Measurements from ENCODE around the gene MSRB3.

Gene MSRB3

GRCh38 chr12:65324551-65324950, 46.1 kb downstream of the MSRB3 start:
- H3K9me3 ChIP-seq (ENCODE audit: insufficient read depth, low read depth, low read length), result no peaks in the 10 kb centered on the region
- TF ChIP-seq, protein P1, sequence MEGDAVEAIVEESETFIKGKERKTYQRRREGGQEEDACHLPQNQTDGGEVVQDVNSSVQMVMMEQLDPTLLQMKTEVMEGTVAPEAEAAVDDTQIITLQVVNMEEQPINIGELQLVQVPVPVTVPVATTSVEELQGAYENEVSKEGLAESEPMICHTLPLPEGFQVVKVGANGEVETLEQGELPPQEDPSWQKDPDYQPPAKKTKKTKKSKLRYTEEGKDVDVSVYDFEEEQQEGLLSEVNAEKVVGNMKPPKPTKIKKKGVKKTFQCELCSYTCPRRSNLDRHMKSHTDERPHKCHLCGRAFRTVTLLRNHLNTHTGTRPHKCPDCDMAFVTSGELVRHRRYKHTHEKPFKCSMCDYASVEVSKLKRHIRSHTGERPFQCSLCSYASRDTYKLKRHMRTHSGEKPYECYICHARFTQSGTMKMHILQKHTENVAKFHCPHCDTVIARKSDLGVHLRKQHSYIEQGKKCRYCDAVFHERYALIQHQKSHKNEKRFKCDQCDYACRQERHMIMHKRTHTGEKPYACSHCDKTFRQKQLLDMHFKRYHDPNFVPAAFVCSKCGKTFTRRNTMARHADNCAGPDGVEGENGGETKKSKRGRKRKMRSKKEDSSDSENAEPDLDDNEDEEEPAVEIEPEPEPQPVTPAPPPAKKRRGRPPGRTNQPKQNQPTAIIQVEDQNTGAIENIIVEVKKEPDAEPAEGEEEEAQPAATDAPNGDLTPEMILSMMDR (conservative IDR thresholded peaks at IDR 0.05; ENCODE audit: low read length), result no peak
- no peak for TF ChIP-seq EZH2phosphoT487 (IDR thresholded peaks at IDR 0.05; ENCODE audit: borderline replicate concordance)
- no peaks in the 10 kb centered on the region for H3F3A ChIP-seq (ENCODE audit: low read depth)
- 0 out of 2 replicates have a peak, but pooled peaks cover 6% of the 10 kb centered on the region for H3K79me2 ChIP-seq (ENCODE audit: insufficient read depth, low read length)
- no peaks in the 10 kb centered on the region for H4K20me1 ChIP-seq (ENCODE audit: insufficient read depth, low read length, poor library complexity, severe bottlenecking)
- no peaks in the 10 kb centered on the region for H3K4me1 ChIP-seq (ENCODE audit: insufficient read depth, low read length, poor library complexity, severe bottlenecking)
- no peak overlapping the region for H3K4me3 ChIP-seq (ENCODE audit: low read length, poor library complexity, severe bottlenecking)
- H2AFZ ChIP-seq (ENCODE audit: low read length), result no peak overlapping the region
- H3K9me2 ChIP-seq (replicated peaks; ENCODE audit: low read depth, low read length), result no peaks in the 10 kb centered on the region
- no peak overlapping the region for H3K9ac ChIP-seq (ENCODE audit: low read depth, low read length, poor library complexity, severe bottlenecking)
- no peak overlapping the region for H3K4me2 ChIP-seq (ENCODE audit: low read depth, low read length, poor library complexity, severe bottlenecking)
- peaks cover 13% of the 10 kb centered on the region; the same call in 1 of the 2 replicates for H3K36me3 ChIP-seq (ENCODE audit: insufficient read depth, low read length)
- no peaks in the 10 kb centered on the region for H3K27me3 ChIP-seq (ENCODE audit: insufficient read depth, low read length, poor library complexity, severe bottlenecking)

GRCh38 chr12:65325183-65325582, 46.7 kb downstream of the MSRB3 start:
- Histone ChIP-seq H3K27me3 (ENCODE audit: insufficient read depth, low read length, poor library complexity, severe bottlenecking) (no peaks in the 10 kb centered on the region), H3K4me2 (ENCODE audit: low read depth, low read length, poor library complexity, severe bottlenecking) (no peak overlapping the region), H3K4me1 (ENCODE audit: insufficient read depth, low read length, poor library complexity, severe bottlenecking) (no peaks in the 10 kb centered on the region), H3K36me3 (ENCODE audit: insufficient read depth, low read length) (peaks cover 13% of the 10 kb centered on the region; the same call in 1 of the 2 replicates), H4K20me1 (ENCODE audit: insufficient read depth, low read length, poor library complexity, severe bottlenecking) (no peaks in the 10 kb centered on the region), H3F3A (ENCODE audit: low read depth) (no peaks in the 10 kb centered on the region), H3K9ac (ENCODE audit: low read depth, low read length, poor library complexity, severe bottlenecking) (no peak overlapping the region), H2AFZ (ENCODE audit: low read length) (no peak overlapping the region), H3K9me3 (ENCODE audit: insufficient read depth, low read depth, low read length) (no peaks in the 10 kb centered on the region), H3K79me2 (ENCODE audit: insufficient read depth, low read length) (0 out of 2 replicates have a peak, but pooled peaks cover 6% of the 10 kb centered on the region), H3K9me2 (replicated peaks; ENCODE audit: low read depth, low read length) (no peaks in the 10 kb centered on the region), H3K4me3 (ENCODE audit: low read length, poor library complexity, severe bottlenecking) (no peak overlapping the region)
- no peak for TF ChIP-seq EZH2phosphoT487 (IDR thresholded peaks at IDR 0.05; ENCODE audit: borderline replicate concordance)
- TF ChIP-seq, protein P1 (conservative IDR thresholded peaks at IDR 0.05; ENCODE audit: low read length), result no peak

- Histone ChIP-seq H3K9me3 (ENCODE audit: insufficient read depth, low read depth, low read length) (no peaks in the 10 kb centered on the region), H2AFZ (ENCODE audit: low read length) (no peak overlapping the region), H3K4me3 (ENCODE audit: low read length, poor library complexity, severe bottlenecking) (no peak overlapping the region), H3K9ac (ENCODE audit: low read depth, low read length, poor library complexity, severe bottlenecking) (no peak overlapping the region), H3K4me2 (ENCODE audit: low read depth, low read length, poor library complexity, severe bottlenecking) (no peak overlapping the region), H3F3A (ENCODE audit: low read depth) (no peaks in the 10 kb centered on the region), H4K20me1 (ENCODE audit: insufficient read depth, low read length, poor library complexity, severe bottlenecking) (no peaks in the 10 kb centered on the region), H3K79me2 (ENCODE audit: insufficient read depth, low read length) (no peaks in the 10 kb centered on the region), H3K36me3 (ENCODE audit: insufficient read depth, low read length) (peaks cover 13% of the 10 kb centered on the region; the same call in 1 of the 2 replicates), H3K27me3 (ENCODE audit: insufficient read depth, low read length, poor library complexity, severe bottlenecking) (no peaks in the 10 kb centered on the region), H3K4me1 (ENCODE audit: insufficient read depth, low read length, poor library complexity, severe bottlenecking) (no peaks in the 10 kb centered on the region), H3K9me2 (replicated peaks; ENCODE audit: low read depth, low read length) (no peaks in the 10 kb centered on the region)
- TF ChIP-seq, protein P1 (conservative IDR thresholded peaks at IDR 0.05; ENCODE audit: low read length), result no peak
- no peak for TF ChIP-seq EZH2phosphoT487 (IDR thresholded peaks at IDR 0.05; ENCODE audit: borderline replicate concordance)
Observed at GRCh38 chr12:65326616-65327015, 48.1 kb downstream of the MSRB3 start.
